A549 (cell line): ENCODE data around the gene TMEM100. TPM values are rescaled to one million over a fixed set of nuclear protein-coding genes. Genes with fewer than 3 reads are reported as not detected.

Source experiments
- ATAC-seq, 2 experiments: fragments of 200-7000 bp in 1 of 2; fragments of >200 bp in 1 of 2; cut with Nextera tagmentation in 1 of 2; cut with Tn5 transposase in 1 of 2; 3 replicates each; pipeline versions ENCODE4 v1.8.0 to v1.9.1; 2018 to 2020; ENCODE audit warnings: mild to moderate bottlenecking in 1 of 2, moderate library complexity in 1 of 2
- CTCF ChIA-PET: fragments of 300-600 bp; sonication (Branson Sonifier 250); formaldehyde crosslinking; extraction: SDS; loops from one replicate; lab custom pipeline; 2021; ENCODE audit warnings: antibody characterized with exemption, inconsistent platforms; lab: Yijun Ruan, JAX
- POLR2A ChIA-PET: fragments of 350-600 bp; formaldehyde crosslinking; extraction: SDS; loops from one replicate; lab custom pipeline; 2021; ENCODE audit warnings: antibody characterized with exemption, inconsistent platforms; lab: Yijun Ruan, JAX
- DNase-seq, 2 experiments: peaks; one replicate each; pipeline versions ENCODE4 v3.0.0 to v3.0.0-alpha.2; 2011 to 2016; ENCODE audit warnings: low read depth in 1 of 2, low spot score in 1 of 2
- FAIRE-seq: peaks from 2 replicates; lab custom pipeline; 2011; peaks lifted over from hg19 to GRCh38; lab: Jason Lieb, UNC
- H3K27ac ChIP-seq, 2 experiments: fragments of >200 bp; sonication (Bioruptor Twin); formaldehyde crosslinking; 3 replicates each; pipeline ENCODE4 v1.5.1; 2016 to 2017
- H3K4me1 ChIP-seq: fragments of >200 bp; sonication (Bioruptor Twin); formaldehyde crosslinking; 3 replicates; pipeline ENCODE4 v1.6.1; 2016
- H3K4me2 ChIP-seq: fragments of >200 bp; sonication (Bioruptor Twin); formaldehyde crosslinking; 3 replicates; pipeline ENCODE4 v1.6.1; 2016
- H3K4me3 ChIP-seq: fragments of >200 bp; sonication (Bioruptor Twin); formaldehyde crosslinking; 3 replicates; pipeline ENCODE4 v1.5.1; 2016
- H3K9me3 ChIP-seq: fragments of >200 bp; sonication (Bioruptor Twin); formaldehyde crosslinking; 3 replicates; pipeline ENCODE4 v1.6.1; 2016
- ATOH8 ChIP-seq: fragments of 250-450 bp; sonication (Bioruptor Pico); IDR thresholded peaks from 2 replicates; pipeline ENCODE4 v1.5.0; 2020; ENCODE audit warnings: low read depth, mild to moderate bottlenecking, moderate library complexity
- BCL3 ChIP-seq: fragments of >200 bp; sonication (Bioruptor Twin); formaldehyde crosslinking; IDR thresholded peaks from 3 replicates; pipeline ENCODE4 v1.6.1; 2016
- BHLHE40 ChIP-seq: IDR thresholded peaks from 2 replicates; pipeline ENCODE4 v1.6.1; 2012; ENCODE audit warnings: low read depth, low read length, inconsistent platforms
- CBX2 ChIP-seq: fragments of 200-600 bp; sonication (generic); IDR thresholded peaks from 2 replicates; pipeline ENCODE4 v1.6.1; 2016; ENCODE audit warnings: low read depth, mild to moderate bottlenecking, borderline replicate concordance
- CHD4 ChIP-seq: fragments of 200-600 bp; sonication (generic); IDR thresholded peaks from 2 replicates; pipeline ENCODE4 v1.6.1; 2016; ENCODE audit warnings: antibody characterized with exemption, mild to moderate bottlenecking, borderline replicate concordance
- CTCF ChIP-seq: fragments of >200 bp; sonication (Bioruptor Twin); formaldehyde crosslinking; IDR thresholded peaks from 3 replicates; pipeline ENCODE4 v1.5.1; 2016
- ELK1 ChIP-seq: fragments of 150-350 bp; IDR thresholded peaks from 2 replicates; pipeline ENCODE4 v1.6.1; 2014; ENCODE audit warnings: low read depth, mild to moderate bottlenecking, low read length
- GATA3 ChIP-seq: IDR thresholded peaks from 2 replicates; pipeline ENCODE4 v1.6.1; 2012; ENCODE audit warnings: borderline replicate concordance
- HEYL ChIP-seq: fragments of 250-450 bp; sonication (Bioruptor Pico); IDR thresholded peaks from 2 replicates; pipeline ENCODE4 v1.8.0; 2021; ENCODE audit warnings: mild to moderate bottlenecking, moderate library complexity
- JUNB ChIP-seq: fragments of >200 bp; sonication (Bioruptor Twin); formaldehyde crosslinking; IDR thresholded peaks from 2 replicates; pipeline ENCODE4 v1.6.1; 2016
- KDM1A ChIP-seq: fragments of 200-600 bp; sonication (generic); IDR thresholded peaks from 2 replicates; pipeline ENCODE4 v1.6.1; 2016; ENCODE audit warnings: low read depth, mild to moderate bottlenecking
- MAX ChIP-seq: IDR thresholded peaks from 2 replicates; pipeline ENCODE4 v1.6.1; 2012
- NPAS2 ChIP-seq: fragments of 250-450 bp; sonication (Bioruptor Pico); IDR thresholded peaks from 2 replicates; pipeline ENCODE4 v1.8.0; 2022; ENCODE audit warnings: mild to moderate bottlenecking, moderate library complexity, borderline replicate concordance
- NR3C1 ChIP-seq: fragments of >200 bp; sonication (Bioruptor Twin); formaldehyde crosslinking; IDR thresholded peaks from 3 replicates; pipeline ENCODE4 v1.6.1; 2017
- PBX3 ChIP-seq: IDR thresholded peaks from 2 replicates; pipeline ENCODE4 v1.6.1; 2012
- PHF8 ChIP-seq: fragments of 200-600 bp; sonication (generic); IDR thresholded peaks from 2 replicates; pipeline ENCODE4 v1.6.1; 2016; ENCODE audit warnings: low read depth, mild to moderate bottlenecking, antibody characterized with exemption, moderate library complexity, borderline replicate concordance
- POLR2A ChIP-seq: IDR thresholded peaks from 2 replicates; pipeline ENCODE4 v1.6.1; 2012; ENCODE audit warnings: mild to moderate bottlenecking, low read length
- RAD21 ChIP-seq, 2 experiments: fragments of >200 bp in 1 of 2; sonication (Bioruptor Twin) in 1 of 2; formaldehyde crosslinking in 1 of 2; IDR thresholded peaks in 1 of 2; conservative IDR thresholded peaks in 1 of 2; 2 replicates in 1 of 2; 3 replicates in 1 of 2; pipeline ENCODE4 v1.6.1; 2012 to 2018; ENCODE audit warnings: inconsistent platforms in 1 of 2
- RNF2 ChIP-seq: fragments of 200-600 bp; sonication (generic); IDR thresholded peaks from 2 replicates; pipeline ENCODE4 v1.6.1; 2016; ENCODE audit warnings: low read depth, mild to moderate bottlenecking, antibody characterized with exemption, moderate library complexity, borderline replicate concordance
- SMC3 ChIP-seq: fragments of >200 bp; sonication (Bioruptor Twin); formaldehyde crosslinking; IDR thresholded peaks from 3 replicates; pipeline ENCODE4 v1.6.1; 2018; ENCODE audit warnings: inconsistent platforms
- TFCP2L1 ChIP-seq: fragments of 250-450 bp; sonication (Bioruptor Pico); IDR thresholded peaks from 2 replicates; pipeline ENCODE4 v1.5.0; 2021; ENCODE audit warnings: mild to moderate bottlenecking
- TP53 ChIP-seq: fragments of 250-450 bp; sonication (Bioruptor Pico); IDR thresholded peaks from 2 replicates; pipeline ENCODE4 v1.5.0; 2021; ENCODE audit warnings: mild to moderate bottlenecking, moderate library complexity
- ZFP36 ChIP-seq: fragments of 450-650 bp; IDR thresholded peaks from 2 replicates; pipeline ENCODE4 v1.6.1; 2014; ENCODE audit warnings: borderline replicate concordance; ENCODE audit not compliant: partially characterized antibody
- ZNF302 ChIP-seq: fragments of 250-450 bp; sonication (Bioruptor Pico); IDR thresholded peaks from 2 replicates; pipeline ENCODE4 v1.9.0; 2021; ENCODE audit warnings: inconsistent platforms, mild to moderate bottlenecking, moderate library complexity
- WGBS: methylation state at CpG from one replicate; pipeline ENCODE4 v1.1.6; 2017; ENCODE audit errors: missing lambda C conversion rate; 5-methylcytosine and 5-hydroxymethylcytosine counted together
- polyA plus RNA-seq, 4 experiments: library from polyadenylated mRNA; depleted of rRNA in 3 of 4; stranded (reverse); fragments of >200 nt; fragmentation: RNase III in 1 of 4; extraction: RNeasy Plus Mini Kit Qiagen cat#74134 plus additional on column Dnase treatment in 1 of 4; gene quantifications; 2 replicates in 3 of 4; 3 replicates in 1 of 4; pipeline ENCODE4 v1.2.3, GENCODE V29; 2011 to 2017

TMEM100 gene
- polyA plus RNA-seq, 2 of the 4 experiments (the other 2 are of a cell fraction): not detected

GRCh38 chr17:55762086-55762858 is 39.6 kb upstream of the TMEM100 start:
- H3K27ac ChIP-seq: no peak overlapping the region
- 83% methylated on average over 6 of the region's 6 CpGs for WGBS
- FAIRE-seq (peak; percentile 46), DNase-seq (no peak)
- ChIA-PET CTCF (interaction anchor here (3.0 to 7.0 kb wide), 3 partner anchors 8 to 235 kb away, joined by 12 to 36 read pairs (median 19); partner anchors contain the start of gene PCTP), POLR2A (interaction anchor here (1.5 kb wide), 1 partner anchor 11 kb away, joined by 4 read pairs; the partner anchor contains the start of gene PCTP)
- H3K4me3 ChIP-seq: no peak overlapping the region
- no peak overlapping the region for H3K4me2 ChIP-seq
- no peaks in the 10 kb centered on the region for H3K9me3 ChIP-seq
- TF ChIP-seq KDM1A (no peak), MAX (no peak), NPAS2 (CRISPR knock-in tag) (no peak), CBX2 (no peak), GATA3 (no peak), ZFP36 (no peak), BHLHE40 (no peak), CTCF (no peak), SMC3 (no peak)
- TF ChIP-seq, all 56 proteins: peak for 0
- ATAC-seq: no peak
- no peaks in the 10 kb centered on the region for H3K4me1 ChIP-seq

- Histone ChIP-seq H3K4me1 (no peaks in the 10 kb centered on the region), H3K27ac (no peak overlapping the region), H3K4me2 (no peak overlapping the region), H3K4me3 (no peak overlapping the region), H3K9me3 (no peaks in the 10 kb centered on the region)
- no peak for FAIRE-seq
- ChIA-PET CTCF (interaction anchor here (0.7 to 7.0 kb wide), 8 partner anchors 10 to 234 kb away, joined by 3 to 36 read pairs (median 4); partner anchors contain the start of gene PCTP), POLR2A (interaction anchor here (1.4 kb wide), 1 partner anchor 10 kb away, joined by 3 read pairs; the partner anchor contains the start of gene PCTP)
- 66% methylated on average over 3 of the region's 3 CpGs for WGBS
- no peak for ATAC-seq
- TF ChIP-seq PHF8 (no peak), CBX2 (no peak), CHD4 (no peak), HEYL (CRISPR knock-in tag) (no peak)
- DNase-seq: no peak
These were observed 38.1 kb upstream of the TMEM100 start for GRCh38 chr17:55760643-55761355.

GRCh38 chr17:55758171-55758570 is 35.5 kb upstream of the TMEM100 start:
- no peak for FAIRE-seq
- H3K4me1 ChIP-seq: no peaks in the 10 kb centered on the region
- H3K9me3 ChIP-seq: no peaks in the 10 kb centered on the region
- no peak for DNase-seq
- CTCF ChIA-PET: interaction anchor here (0.8 to 7.0 kb wide), 5 partner anchors 12 to 244 kb away, joined by 3 to 36 read pairs (median 3); no protein-coding TSS in a partner anchor
- POLR2A ChIA-PET: no interaction called here
- H3K4me2 ChIP-seq: no peak overlapping the region
- no peak overlapping the region for H3K27ac ChIP-seq
- ATAC-seq: no peak
- H3K4me3 ChIP-seq: no peak overlapping the region
- no peak for TF ChIP-seq POLR2A
- no peak for TF ChIP-seq CBX2
- no peak for TF ChIP-seq CHD4
- TF ChIP-seq GATA3: no peak
- TF ChIP-seq RNF2: no peak
- no peak for TF ChIP-seq JUNB
- no peak for TF ChIP-seq RAD21 (conservative IDR thresholded peaks at IDR 0.05 in 1 of 2, IDR thresholded peaks at IDR 0.05 in 1 of 2)
- no peak for TF ChIP-seq PBX3
- TF ChIP-seq ATOH8 (CRISPR knock-in tag): no peak
- no peak for TF ChIP-seq TP53 (CRISPR knock-in tag)
- TF ChIP-seq NR3C1: no peak
- TF ChIP-seq BCL3: no peak
- no peak for TF ChIP-seq ELK1
- no peak for TF ChIP-seq TFCP2L1 (CRISPR knock-in tag)
- TF ChIP-seq MAX: no peak
- TF ChIP-seq ZNF302: no peak
